Bronchial epithelial cell (primary cell): ENCODE measurements around the gene RGS17. TPM values are rescaled to one million over a fixed set of nuclear protein-coding genes. Genes with fewer than 3 reads are reported as not detected.

Experiments used
- DNase-seq: peaks from one replicate; pipeline ENCODE4 v3.0.0-alpha.2; 2010; ENCODE audit warnings: low read depth
- FAIRE-seq: peaks from 2 replicates; lab custom pipeline; 2011; peaks lifted over from hg19 to GRCh38; lab: Jason Lieb, UNC
- H3K27me3 ChIP-seq: 2 replicates; pipeline ENCODE4 v1.5.1; 2011; ENCODE audit warnings: low read length; ENCODE audit not compliant: control insufficient read depth, insufficient read depth
- H3K36me3 ChIP-seq: 2 replicates; pipeline ENCODE4 v1.5.1; 2011; ENCODE audit warnings: low read length; ENCODE audit not compliant: control insufficient read depth, insufficient read depth
- H3K4me3 ChIP-seq: 2 replicates; pipeline ENCODE4 v1.5.1; 2011; ENCODE audit warnings: mild to moderate bottlenecking, low read depth, low read length, control low read depth
- total RNA-seq: library from RNA; depleted of rRNA; stranded (reverse); fragments of >200 nt; gene quantifications from 2 replicates; pipeline ENCODE4 v1.2.1, GENCODE V29; 2014
- TF ChIP-seq, protein P1 (sequence below): IDR thresholded peaks from 2 replicates; pipeline ENCODE4 v1.5.1; 2011; ENCODE audit warnings: mild to moderate bottlenecking, moderate library complexity, low read length, control low read depth, inconsistent platforms; ENCODE audit not compliant: insufficient read depth, severe bottlenecking

RGS17 gene
- total RNA-seq, 1 donor from 2014 or later = 2.9 TPM

DNA sequence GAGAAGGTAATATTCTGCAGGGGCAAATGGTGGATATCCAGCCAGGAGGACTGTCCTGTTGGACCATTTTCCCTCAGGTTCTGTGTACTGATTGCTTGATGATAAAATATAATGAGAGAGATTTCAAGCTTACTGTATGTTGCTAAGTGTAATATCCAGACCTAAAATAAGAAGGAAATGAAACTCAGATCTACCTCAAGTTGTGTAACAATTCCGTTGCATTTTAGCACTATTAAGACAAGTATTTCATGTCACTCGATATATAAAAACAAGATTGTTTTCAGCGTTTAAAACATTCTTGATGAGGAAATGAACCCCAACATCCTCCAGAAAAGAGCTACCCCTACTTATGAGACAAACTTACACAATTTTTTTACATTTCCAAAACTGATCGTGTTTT lies 57.2 kb downstream of the RGS17 start:
- Histone ChIP-seq H3K4me3 (no peak overlapping the region), H3K27me3 (no peaks in the 10 kb centered on the region), H3K36me3 (no peaks in the 10 kb centered on the region)
- DNase-seq (no peak), FAIRE-seq (no peak)
- TF ChIP-seq, protein P1, sequence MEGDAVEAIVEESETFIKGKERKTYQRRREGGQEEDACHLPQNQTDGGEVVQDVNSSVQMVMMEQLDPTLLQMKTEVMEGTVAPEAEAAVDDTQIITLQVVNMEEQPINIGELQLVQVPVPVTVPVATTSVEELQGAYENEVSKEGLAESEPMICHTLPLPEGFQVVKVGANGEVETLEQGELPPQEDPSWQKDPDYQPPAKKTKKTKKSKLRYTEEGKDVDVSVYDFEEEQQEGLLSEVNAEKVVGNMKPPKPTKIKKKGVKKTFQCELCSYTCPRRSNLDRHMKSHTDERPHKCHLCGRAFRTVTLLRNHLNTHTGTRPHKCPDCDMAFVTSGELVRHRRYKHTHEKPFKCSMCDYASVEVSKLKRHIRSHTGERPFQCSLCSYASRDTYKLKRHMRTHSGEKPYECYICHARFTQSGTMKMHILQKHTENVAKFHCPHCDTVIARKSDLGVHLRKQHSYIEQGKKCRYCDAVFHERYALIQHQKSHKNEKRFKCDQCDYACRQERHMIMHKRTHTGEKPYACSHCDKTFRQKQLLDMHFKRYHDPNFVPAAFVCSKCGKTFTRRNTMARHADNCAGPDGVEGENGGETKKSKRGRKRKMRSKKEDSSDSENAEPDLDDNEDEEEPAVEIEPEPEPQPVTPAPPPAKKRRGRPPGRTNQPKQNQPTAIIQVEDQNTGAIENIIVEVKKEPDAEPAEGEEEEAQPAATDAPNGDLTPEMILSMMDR = no peak

DNA sequence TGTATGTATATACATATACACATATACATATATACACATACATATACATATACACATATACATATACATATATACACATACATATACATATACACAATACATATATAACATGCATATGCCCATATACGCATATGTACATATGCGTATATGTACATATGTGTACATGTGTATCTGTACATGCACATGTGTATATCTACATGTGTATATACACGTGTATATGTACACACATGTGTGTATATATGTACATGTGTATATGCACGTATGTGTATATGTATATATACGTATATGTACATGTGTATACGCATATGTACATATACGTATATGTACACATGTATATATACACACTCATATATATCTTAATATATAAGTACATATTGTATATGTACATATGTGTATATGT lies 60.3 kb downstream of the RGS17 start:
- no peaks in the 10 kb centered on the region for H3K27me3 ChIP-seq
- TF ChIP-seq, protein P1 = no peak
- H3K4me3 ChIP-seq = no peak overlapping the region
- FAIRE-seq = no peak
- no peaks in the 10 kb centered on the region for H3K36me3 ChIP-seq
- no peak for DNase-seq

DNA sequence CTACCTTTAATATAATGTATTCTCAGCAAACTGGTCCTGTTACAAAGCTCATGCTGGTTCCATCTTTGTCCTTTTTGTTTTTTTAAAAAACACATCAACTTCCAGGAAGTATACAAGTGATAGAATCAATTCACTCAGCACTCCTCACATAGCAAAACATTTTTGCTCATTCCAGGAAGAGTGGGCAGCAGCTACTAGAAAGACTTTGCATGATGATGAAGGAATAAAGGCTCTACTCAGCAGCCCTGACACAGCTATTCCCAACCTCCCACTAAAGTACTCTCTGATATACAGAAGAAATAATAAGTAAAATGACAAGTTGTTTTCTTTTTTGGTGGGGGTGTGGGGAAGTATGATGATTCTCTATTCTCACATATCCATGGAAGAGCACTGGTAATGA lies 61.2 kb downstream of the RGS17 start:
- no peak overlapping the region for H3K4me3 ChIP-seq
- TF ChIP-seq, protein P1 = no peak
- H3K27me3 ChIP-seq = no peaks in the 10 kb centered on the region
- DNase-seq (no peak), FAIRE-seq (no peak)
- no peaks in the 10 kb centered on the region for H3K36me3 ChIP-seq

DNA sequence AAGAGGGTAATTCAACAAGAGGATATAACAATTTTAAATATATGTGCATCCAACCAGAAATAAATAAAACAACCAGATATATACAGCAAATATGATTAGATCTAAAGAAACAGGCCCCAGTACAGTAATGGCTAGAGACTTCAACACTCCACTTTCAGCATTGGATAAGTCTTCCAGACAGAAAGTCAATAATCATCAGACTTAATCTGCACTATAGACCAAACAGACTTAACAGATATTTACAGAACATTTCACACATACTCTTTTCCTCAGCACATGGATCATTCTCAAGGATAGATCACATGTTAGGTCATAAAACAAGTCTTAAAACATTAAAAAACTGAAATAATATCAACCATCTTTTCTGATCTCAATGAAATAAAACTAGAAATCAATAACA lies 65.9 kb downstream of the RGS17 start:
- Histone ChIP-seq H3K36me3 (no peaks in the 10 kb centered on the region), H3K4me3 (no peak overlapping the region), H3K27me3 (no peaks in the 10 kb centered on the region)
- DNase-seq (no peak), FAIRE-seq (no peak)
- TF ChIP-seq, protein P1 = no peak

DNA sequence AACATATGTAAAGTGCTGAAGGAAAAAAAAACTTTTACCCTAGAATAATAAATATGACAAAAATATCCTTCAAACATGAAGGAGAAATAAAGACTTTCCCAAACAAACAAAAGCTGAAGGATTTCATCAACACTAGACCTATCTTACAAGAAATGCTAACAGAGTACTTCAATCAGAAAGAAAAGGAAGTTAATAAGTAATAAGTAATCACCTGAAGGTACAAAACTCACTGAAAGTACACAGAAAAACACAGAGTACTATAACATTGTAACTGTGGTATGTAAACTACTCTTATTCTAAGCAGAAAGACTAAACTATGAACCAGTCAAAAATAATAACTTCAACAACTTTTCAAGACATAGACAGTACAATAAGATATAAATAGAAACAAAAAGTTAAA lies 67.1 kb downstream of the RGS17 start:
- FAIRE-seq (no peak), DNase-seq (no peak)
- H3K4me3 ChIP-seq = no peak overlapping the region
- H3K27me3 ChIP-seq = no peaks in the 10 kb centered on the region
- TF ChIP-seq, protein P1 = no peak
- H3K36me3 ChIP-seq = no peaks in the 10 kb centered on the region

DNA sequence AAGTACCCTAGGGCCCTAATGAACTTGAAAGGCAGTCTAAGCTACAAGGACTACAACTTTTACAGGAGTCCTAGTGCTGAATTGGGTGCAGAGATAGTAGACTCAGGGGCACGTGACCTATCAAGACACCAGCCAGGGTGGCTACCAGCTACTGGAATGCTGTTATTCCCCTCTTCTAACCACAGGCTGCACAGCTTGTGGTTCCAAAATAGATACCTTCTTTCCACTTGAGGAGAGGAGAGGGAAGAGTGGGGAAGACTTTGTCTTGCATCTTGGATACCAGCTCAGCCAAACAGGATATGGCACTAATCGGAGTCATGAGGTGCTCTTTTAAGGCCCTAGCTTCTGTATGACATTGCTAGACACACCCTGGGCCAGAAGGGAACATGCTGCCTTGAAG lies 68.6 kb downstream of the RGS17 start:
- DNase-seq = no peak
- Histone ChIP-seq H3K36me3 (no peaks in the 10 kb centered on the region), H3K27me3 (no peaks in the 10 kb centered on the region), H3K4me3 (no peak overlapping the region)
- peak; percentile 43 for FAIRE-seq
- TF ChIP-seq, protein P1 = no peak
